CD4-positive, alpha-beta T cell treated with Interleukin-12 subunit alpha and Interleukin-12 subunit beta, for 1 hour (primary cell): ENCODE data around the gene IFIT1B.
A peak's percentile ranks its signal among the peaks of the same experiment; 100 is the strongest.
"Not testable (repeated sequence)": the region's sequence is repeated elsewhere in the genome, so short reads cannot be mapped to it uniquely, and the experiment has no call there.

Experiments used
- DNase-seq: peaks from one replicate; pipeline ENCODE4 v3.0.0-alpha.2; 2020

IFIT1B gene

DNA sequence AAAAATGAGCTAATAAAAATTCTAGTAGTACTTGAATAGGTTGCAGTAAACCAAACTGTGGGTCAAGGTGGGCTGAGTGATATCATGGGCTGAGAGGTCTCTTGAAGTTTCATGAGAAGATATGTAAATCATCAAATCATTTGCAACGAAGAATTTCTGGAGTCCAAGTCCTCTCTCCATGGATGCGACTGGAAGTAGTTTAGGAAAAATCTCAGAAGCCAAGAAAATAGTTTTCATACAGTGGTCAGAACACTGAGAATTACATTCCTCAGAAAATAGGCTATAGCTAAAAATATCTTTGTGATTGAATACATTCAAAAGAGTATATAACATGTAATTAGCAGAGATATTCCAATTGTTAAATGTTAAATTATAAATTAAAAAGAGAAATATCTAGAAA, 10.9 kb downstream of the IFIT1B start:
- DNase-seq = no peak

DNA sequence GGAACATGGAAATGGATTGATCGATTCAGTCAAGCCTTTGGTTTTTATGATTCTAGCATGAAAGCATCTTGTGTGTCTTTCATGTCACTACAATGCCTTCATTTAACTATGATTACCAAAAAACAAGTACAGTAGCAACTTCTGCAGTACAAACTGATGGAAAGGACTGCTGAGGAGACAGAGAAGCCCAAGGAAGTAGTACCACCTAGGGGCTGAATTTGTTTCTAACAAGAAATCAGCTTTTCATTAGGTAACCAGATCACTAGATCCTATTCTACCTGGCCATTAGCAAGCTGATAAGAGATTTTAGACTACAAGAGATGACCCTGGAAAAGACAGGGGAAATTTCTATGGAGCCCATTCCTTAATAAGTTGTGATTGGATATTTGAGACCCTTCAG, 11.4 kb downstream of the IFIT1B start:
- peak; percentile 31 for DNase-seq

DNA sequence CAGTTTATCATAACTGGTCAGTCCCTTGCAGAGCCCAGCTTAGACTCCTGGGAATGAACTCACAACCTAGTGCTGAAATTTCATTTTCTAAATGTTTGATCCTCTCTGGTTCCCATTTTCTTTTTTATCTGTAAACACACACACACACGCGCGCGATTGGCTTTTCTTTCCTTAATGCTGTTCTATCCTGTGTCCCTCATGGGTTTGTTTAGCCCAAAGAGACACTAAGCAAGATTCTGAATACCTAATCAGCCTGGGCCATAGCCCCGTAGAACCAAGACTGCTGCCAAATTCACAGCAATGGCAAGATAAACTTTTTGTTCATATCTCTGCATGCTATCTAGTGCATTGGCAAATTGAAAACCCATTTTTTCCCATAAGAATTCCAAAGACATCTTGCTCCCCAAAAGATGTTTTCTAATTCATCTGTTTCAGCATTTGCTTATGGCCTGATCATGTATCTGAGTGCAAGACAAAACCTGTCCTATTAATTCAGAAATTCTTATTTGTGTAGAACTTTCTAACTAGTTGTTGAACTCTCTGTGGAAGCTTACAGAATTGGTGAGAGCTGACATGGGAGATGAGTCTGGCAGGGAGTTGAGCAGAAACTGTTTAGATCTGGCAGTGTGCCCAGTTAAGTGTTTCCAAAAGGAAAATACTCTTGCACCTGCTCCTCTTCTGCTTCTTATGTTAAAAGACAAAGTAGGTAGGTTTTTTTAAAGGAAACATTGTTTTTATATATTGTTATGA, 12.8 kb downstream of the IFIT1B start:
- no peak for DNase-seq

DNA sequence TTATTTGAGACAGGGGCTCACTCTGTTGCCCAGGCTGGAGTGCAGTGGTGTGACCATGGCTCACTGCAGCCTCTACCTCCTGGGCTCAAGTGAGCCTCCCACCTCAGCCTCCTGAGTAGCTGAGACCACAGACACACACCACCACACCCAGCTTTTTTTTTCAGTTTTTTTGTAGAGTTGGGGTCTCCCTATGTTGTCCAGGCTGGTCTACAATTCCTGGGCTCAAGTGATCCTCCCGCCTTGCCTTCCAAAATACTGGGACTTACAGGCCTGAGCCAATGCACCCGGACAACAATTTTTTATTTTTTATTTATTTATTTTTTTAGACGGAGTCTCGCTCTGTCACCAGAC, 13.3 kb downstream of the IFIT1B start:
- not testable (repeated sequence) for DNase-seq

DNA sequence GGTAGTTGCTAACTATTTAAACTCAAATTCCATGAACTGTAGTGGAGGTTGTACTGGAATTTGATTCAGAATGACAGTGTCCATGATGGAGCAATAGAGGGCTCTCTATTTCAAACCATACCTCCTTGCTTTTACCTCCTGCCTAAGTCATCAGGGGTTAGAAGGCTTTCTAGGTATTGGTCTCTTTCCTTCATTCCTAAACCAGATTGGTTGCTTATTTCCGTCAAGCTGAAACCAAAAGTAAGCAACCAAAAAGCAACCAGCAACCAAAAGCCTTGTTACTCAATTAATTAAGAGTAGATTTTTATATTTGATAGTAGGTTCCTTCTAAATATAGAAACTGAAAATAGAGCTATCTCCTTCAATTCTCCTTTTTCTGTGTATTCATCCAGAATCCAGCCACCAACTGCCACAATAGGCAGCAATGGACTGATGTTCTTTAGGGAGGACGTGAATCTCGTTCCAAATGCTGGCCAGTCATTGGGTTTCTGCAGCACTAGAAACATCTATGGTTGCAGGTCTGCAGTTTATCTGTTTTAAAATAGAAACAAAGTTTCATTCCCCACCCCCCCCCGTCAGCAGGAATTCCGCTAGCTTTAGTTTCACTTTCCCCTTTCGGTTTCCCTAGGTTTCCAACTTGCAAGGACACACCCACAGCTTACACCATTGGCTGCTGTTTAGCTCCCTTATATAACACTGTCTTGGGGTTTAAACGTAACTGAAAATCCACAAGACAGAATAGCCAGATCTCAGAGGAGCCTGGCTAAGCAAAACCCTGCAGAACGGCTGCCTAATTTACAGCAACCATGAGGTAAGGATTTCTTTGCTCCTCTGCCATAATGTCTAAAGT, 14.3 kb downstream of the IFIT1B start, which contains the start of gene IFIT1:
TSS of gene IFIT1 (plus strand) at position 717 of the 850 bp plus-strand sequence. CDS start at position 807, 90 bp downstream.
- peak; percentile 84 for DNase-seq

DNA sequence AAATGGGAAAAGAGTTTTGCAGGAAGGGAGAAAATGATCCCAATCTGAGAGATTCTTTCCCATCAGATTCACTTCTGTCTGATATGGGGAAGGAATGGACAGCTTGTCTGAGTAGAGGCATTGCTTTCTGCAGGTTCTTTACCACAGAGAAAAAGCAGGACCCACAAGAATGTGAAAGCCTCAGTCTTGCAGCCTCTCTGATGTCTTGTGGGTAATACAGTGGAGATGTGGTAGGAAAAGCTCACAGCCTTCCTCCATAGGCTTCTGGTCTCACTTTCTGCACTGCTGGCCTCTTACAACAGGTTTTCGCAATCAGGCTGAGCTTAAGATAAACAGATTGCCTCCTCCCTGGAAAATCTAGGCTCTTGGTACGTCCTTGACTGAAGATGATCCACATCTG, 15.1 kb downstream of the IFIT1B start:
- no peak for DNase-seq

DNA sequence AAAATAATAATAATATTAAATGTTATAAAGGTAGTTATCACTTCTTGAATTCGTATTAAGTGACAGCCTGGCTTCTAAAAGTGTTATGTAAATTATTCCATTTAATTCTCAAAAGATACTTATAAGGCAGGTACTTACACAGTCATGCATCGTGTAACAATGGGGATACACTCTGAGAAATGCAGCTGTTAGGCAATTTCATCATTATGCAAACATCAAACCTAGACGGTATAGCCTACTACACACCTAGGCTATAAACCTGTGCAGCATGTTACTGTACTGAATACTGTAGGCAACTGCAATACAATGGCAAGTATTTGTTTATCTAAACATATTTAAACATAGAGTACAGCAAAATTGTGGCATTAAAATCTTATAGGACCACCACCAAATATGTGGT, 16.0 kb downstream of the IFIT1B start:
- DNase-seq = no peak

DNA sequence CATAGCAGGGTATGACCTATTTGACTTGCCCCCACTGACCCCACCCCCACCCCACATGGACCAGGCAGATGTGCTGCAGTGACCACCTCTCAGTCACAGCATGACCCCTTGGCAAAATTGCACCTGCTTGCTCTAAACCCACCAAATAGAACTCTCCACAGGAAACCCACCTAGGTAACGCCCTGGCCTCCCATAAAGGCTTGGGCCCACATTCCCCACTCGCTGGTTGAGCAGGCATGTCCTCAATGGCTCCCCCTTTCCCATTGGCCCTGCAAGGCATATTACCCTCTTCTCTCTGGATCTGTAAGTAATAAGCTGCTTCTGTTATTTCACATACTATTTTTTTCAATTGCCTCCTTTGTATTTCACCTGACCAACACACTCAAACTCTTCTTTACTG, 17.3 kb downstream of the IFIT1B start:
- no peak for DNase-seq

DNA sequence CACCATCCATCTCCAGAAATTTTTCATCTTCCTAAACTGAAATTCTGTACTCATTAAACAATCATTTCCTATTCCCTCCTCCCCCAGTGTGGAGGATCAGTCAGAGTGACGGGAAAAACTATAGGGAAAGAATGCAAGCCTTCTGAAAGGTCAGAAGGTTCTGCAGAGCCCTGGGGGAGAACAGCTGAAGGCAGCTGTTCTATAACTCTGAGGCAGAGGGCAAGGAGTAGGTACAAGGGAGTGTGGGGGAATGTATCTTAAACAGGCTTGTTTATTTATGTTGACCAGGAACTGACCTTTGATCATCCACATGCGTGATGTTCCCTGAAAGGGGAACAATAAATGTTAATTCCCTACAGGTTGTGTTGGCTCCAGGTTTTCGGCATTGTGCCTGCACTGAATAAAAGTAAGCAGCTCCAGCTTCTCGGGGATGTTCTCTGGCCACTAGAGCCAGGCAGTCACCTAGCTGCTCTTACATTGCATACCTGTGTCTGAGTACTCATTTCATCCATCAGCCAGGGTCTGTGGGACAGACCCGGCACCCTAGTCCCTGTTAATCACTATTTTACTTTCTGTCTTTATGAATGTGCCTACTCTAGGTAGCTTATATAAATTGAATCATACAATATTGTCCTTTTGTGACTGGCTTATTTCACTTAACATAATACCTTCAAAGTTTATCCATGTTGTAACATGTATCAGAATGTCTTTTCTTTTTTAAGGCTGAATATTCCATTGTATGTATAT, 20.3 kb downstream of the IFIT1B start:
- no peak for DNase-seq

DNA sequence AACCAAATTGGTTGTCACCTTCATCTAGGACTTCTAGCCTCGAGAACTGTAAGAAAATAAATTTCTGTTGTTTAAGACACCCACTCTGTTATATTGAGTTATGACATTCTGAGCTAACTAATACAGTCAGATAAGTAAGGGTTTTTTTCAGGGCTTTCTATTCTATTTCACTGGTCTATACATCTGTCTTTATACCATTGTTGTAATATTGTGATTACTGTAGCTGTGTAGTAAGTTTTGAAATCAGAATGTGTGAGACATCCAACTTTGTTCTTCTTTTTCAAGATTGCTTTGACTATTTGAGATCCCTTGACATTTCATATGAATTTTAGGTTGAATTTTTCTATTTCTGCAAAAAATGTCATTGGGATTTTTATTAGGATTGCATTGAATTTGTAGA, 22.1 kb downstream of the IFIT1B start:
- DNase-seq = no peak

DNA sequence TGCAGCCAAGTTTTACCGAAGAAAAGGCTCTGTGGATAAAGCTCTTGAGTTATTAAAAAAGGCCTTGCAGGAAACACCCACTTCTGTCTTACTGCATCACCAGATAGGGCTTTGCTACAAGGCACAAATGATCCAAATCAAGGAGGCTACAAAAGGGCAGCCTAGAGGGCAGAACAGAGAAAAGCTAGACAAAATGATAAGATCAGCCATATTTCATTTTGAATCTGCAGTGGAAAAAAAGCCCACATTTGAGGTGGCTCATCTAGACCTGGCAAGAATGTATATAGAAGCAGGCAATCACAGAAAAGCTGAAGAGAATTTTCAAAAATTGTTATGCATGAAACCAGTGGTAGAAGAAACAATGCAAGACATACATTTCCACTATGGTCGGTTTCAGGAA, 25.2 kb downstream of the IFIT1B start:
- DNase-seq = no peak

DNA sequence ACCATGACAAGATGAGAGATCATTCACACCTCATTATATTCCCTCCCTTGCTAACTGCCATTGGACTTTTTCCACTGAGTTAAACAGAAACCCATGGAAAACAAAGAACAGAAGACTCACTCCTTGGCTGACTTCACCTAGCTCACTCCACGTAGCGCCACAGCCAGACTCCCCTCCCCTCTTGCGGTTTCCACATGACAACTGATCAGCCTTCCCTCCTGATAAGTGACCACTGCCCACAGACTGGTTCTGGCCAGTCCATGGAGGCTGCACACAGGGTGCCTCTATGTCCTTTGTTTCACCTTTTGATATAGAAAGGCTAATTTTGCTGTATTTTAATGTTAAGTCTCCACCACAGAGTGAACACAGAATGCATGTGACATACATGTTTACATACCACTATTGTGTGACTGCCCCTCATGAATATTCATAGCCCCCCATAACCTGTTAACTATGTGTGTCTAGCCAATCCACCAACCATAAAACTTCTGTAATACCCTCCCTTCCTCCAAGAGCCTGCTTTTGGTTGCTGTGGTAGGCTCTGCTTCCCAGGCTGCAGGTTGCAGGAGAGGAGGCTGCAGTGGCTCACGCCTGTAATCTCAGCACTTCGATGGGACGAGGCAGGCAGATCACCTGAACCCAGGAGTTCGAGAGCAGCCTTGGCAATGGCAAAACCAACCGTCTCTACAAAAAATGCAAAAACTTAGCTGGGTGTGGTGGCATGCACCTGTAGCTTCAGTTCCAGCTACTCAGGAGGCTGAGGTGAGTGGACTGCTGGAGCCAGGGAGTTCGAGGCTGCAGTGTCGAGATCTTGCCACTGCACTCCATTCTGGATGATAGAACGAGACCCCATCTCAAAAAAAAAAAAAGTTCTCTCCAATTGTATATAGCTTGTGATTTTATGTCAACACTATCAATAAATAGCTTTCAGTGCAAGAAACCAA, 26.5 kb downstream of the IFIT1B start:
- DNase-seq = no peak

DNA sequence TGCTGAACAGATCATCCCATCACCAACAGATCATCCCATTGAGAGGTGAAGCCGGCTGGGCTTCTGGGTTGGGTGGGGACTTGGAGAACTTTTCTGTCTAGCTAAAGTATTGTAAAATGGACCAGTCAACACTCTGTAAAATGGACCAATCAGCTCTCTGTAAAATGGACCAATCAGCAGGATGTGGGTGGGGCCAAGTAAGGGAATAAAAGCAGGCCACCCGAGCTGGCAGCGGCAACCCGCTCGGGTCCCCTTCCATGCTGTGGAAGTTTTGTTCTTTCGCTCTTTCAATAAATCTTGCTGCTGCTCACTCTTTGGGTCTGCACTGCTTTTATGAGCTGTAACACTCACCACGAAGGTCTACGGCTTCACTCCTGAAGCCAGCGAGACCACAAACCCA, 28.3 kb downstream of the IFIT1B start:
- not testable (repeated sequence) for DNase-seq

DNA sequence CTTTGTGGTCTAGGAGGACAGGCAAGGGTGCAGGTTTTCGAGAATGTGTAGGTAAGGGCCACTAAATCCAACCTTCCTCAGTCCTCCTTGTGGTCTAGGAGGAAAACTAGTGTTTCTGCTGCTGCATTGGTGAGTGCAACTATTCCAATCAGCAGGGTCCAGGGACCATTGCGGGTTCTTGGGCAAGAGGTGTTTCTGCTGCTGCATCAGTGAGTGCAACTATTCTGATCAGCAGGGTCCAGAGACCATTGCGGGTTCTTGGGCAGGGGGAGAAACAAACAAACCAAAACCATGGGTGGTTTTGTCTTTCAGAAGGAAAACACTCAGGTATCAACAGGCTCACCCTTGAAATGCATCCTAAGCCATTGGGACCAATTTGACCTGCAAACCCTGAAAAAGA, 29.9 kb downstream of the IFIT1B start:
- DNase-seq = not testable (repeated sequence)

DNA sequence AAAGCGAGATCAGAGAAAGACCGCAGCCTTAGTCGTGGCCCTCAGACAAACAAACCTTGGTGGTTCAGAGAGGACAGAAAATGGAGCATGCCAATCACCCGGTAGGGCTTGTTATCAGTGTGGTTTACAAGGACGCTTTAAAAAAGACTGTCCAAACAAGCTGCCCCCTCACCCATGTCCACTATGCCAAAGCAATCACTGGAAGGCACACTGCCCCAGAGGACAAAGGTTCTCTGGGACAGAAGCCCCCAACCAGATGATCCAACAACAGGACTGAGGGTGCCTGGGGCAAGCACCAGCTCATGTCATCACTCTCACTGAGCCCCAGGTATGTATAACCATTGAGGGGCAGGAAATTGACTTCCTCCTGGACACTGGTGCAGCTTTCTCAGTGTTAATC, 31.4 kb downstream of the IFIT1B start:
- DNase-seq = not testable (repeated sequence)

DNA sequence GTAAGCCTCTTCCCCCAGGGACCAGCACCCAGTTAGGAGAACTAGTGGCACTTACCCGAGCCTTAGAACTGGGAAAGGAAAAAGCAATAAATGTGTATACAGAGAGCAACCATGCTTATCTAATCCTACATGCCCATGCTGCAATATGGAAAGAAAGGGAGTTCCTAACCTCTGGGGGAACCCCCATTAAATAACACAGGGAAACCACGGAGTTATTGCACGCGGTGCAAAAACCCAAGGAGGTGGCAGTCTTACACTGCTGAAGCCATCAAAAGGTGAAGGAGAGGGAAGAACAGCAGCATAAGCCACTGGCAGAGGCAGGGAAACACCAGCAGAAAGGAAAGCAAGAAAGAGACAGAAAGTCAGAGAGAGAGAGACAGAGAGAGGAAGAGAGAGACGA, 32.7 kb downstream of the IFIT1B start:
- not testable (repeated sequence) for DNase-seq

DNA sequence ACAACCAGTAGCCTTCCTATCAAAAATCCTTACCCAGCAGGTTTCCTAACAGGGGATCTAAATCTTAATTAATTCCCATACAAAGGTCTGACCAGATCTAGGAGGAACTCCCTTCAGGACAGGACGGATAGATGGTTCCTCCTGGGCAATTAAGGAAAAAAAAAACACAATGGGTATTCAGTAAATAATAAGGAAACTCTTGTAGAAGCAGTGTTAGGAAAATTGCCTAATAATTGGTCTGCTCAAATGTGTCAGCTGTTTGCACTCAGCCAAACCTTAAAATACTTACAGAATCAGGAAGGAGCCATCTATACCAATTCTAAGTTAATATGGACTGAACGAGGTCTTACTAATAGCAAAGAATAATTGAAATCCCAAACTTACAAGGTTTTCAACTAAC, 33.3 kb downstream of the IFIT1B start:
- not testable (repeated sequence) for DNase-seq

DNA sequence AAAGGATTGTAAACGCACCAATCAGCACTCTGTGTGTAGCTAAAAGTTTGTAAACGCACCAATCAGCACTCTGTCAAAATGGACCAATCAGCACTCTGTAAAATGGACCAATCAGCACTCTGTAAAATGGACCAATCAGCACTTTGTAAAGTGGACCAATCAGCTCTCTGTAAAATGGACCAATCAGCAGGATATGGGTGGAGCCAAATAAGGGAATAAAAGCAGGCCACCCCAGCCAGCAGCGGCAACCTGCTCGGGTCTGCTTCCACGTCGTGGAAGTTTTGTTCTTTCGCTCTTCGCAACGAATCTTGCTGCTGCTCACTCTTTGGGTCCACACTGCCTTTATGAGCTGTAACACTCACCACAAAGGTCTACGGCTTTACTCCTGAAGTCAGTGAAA, 34.4 kb downstream of the IFIT1B start:
- peak; percentile 53 for DNase-seq

DNA sequence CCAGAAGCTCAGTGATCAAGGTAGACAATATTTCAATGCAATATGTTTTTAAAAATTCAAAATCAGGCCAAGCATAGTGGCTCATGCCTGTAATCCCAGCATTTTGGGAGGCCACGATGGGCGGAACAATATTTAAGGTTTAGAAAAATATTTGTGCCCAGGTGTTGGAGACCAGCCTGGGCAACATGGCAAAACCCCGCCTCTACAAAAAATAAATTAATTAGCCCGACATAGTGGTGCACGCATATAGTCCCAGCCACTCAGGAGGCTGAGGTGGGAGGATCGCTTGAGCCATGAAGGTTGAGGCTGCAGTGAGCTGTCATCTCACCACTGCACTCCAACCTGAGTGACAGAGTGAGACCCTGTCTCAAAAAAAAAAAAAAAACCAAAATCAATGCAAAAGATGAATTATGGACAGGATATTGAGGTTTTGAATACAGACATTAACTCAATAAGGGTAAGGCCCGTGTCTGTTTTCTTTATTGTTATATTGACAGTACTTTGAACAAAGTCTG, 35.6 kb downstream of the IFIT1B start:
- no peak for DNase-seq

DNA sequence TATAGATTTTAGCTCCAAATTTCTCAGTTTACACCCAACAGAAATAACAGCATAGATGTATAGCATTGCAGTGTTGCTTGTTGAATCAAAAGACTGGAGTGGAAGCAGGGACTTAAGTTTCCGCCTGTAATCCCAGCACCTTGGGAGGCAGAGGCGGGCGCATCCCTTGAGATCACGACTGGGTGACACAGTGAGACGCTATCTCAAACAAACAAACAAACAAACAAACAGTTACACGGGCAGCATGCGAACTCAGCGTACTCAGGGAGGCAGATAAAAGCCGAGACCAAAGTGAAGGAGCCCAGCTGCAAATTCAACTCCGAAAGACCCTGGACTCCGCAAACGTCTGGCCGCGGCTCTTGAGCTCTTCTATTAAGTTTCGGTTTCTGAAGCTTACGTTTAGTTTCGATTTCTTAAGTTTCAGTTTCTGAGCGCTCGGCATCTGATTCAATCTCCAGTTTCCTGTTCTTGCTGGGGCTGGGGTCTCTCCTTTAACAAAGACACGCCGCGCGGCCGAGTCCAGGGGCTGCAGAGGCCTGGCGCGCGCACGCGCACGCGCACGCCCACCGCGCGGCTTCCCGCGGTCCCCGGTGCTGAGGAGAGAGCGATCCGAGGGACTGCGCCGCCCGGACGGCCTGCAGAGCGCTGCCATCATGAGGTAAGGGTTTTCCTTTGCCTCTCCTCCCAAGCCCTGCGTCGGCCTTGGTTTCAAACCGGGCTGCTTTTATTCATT, 36.5 kb downstream of the IFIT1B start, which contains the start of gene IFIT5:
TSS of gene IFIT5 (plus strand) at position 423 of the 733 bp plus-strand sequence. CDS start at position 654, 231 bp downstream.
- DNase-seq = peak; percentile 75
